Spleen (tissue), 7 donors: ENCODE results near the gene RPL36AL.

Experiments
- POLR2A ChIP-seq, 3 donors: fragments of 450-650 bp; IDR thresholded peaks; one replicate each; pipeline ENCODE4 v1.5.1; 2017; ENCODE audit warnings: antibody characterized with exemption in 3 of 3, mild to moderate bottlenecking in 1 of 3
- TF ChIP-seq, protein P1 (sequence below), 11 experiments: fragments of 200-600 bp in 7 of 11; fragments of 450-650 bp in 4 of 11; sonication (generic) in 4 of 11; IDR thresholded peaks in 8 of 11; conservative IDR thresholded peaks in 3 of 11; 1 replicate in 7 of 11; 2 replicates in 4 of 11; pipeline versions ENCODE4 v1.4.0 to v1.8.0; 2016 to 2021; ENCODE audit warnings: antibody characterized with exemption in 11 of 11, inconsistent platforms in 4 of 11, mild to moderate bottlenecking in 1 of 11
- donor health status: DM: no; HTN: no; CAD: no; lungs with moderate emphysema.
- donor health status: DM: no; HTN: no; CAD: no.
- donor health status: DM: no; HTN: no; CAD: no.

DNA sequence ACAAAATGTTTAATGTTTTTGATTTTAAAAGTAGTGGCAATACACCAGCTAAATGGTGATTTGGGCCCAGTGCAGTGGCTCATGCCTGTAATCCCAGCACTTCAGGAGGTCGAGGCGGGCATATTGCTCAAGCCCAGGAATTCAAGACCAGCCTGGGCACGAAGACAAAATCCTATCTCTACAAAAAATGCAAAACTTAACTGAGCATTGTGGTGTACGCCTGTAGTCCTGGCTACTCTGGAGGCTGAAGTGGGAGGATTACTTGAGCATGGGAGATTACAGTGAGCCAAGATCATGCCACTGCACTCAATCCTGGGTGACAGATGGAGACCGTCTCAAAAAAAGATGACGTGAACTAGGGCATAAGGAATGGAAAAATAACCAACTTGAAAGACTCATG lies 4.7 kb downstream of the RPL36AL start:
- TF ChIP-seq, protein P1, sequence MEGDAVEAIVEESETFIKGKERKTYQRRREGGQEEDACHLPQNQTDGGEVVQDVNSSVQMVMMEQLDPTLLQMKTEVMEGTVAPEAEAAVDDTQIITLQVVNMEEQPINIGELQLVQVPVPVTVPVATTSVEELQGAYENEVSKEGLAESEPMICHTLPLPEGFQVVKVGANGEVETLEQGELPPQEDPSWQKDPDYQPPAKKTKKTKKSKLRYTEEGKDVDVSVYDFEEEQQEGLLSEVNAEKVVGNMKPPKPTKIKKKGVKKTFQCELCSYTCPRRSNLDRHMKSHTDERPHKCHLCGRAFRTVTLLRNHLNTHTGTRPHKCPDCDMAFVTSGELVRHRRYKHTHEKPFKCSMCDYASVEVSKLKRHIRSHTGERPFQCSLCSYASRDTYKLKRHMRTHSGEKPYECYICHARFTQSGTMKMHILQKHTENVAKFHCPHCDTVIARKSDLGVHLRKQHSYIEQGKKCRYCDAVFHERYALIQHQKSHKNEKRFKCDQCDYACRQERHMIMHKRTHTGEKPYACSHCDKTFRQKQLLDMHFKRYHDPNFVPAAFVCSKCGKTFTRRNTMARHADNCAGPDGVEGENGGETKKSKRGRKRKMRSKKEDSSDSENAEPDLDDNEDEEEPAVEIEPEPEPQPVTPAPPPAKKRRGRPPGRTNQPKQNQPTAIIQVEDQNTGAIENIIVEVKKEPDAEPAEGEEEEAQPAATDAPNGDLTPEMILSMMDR (IDR thresholded peaks at IDR 0.05 in 8 of 11, conservative IDR thresholded peaks at IDR 0.05 in 3 of 11) = no peak
- no peak for TF ChIP-seq POLR2A (IDR thresholded peaks at IDR 0.05)
